Hepatocyte (in vitro differentiated cells): ENCODE data around the gene ARHGAP26. TPM values are rescaled to one million over a fixed set of nuclear protein-coding genes. Genes with fewer than 3 reads are reported as not detected.

Experiments used
- DNase-seq: peaks from one replicate; pipeline ENCODE4 v3.0.0-alpha.2; 2016; ENCODE audit warnings: low spot score
- H2AFZ ChIP-seq: fragments of 200-600 bp; sonication (generic); 2 replicates; pipeline ENCODE4 v1.6.0; 2016; ENCODE audit warnings: antibody characterized with exemption, mild to moderate bottlenecking
- H3K27ac ChIP-seq: fragments of 200-600 bp; sonication (generic); 2 replicates; pipeline ENCODE4 v1.5.1; 2016; ENCODE audit warnings: mild to moderate bottlenecking
- H3K27me3 ChIP-seq: fragments of 200-600 bp; sonication (generic); 2 replicates; pipeline ENCODE4 v1.6.1; 2016
- H3K36me3 ChIP-seq: fragments of 200-600 bp; sonication (generic); replicated peaks from 2 replicates; pipeline ENCODE4 v1.5.1; 2016; ENCODE audit warnings: low read depth; ENCODE audit not compliant: insufficient read depth
- H3K4me1 ChIP-seq: fragments of 200-600 bp; sonication (generic); 2 replicates; pipeline ENCODE4 v1.5.1; 2016; ENCODE audit warnings: mild to moderate bottlenecking, moderate library complexity; ENCODE audit not compliant: insufficient read depth
- H3K4me2 ChIP-seq: fragments of 200-600 bp; sonication (generic); 2 replicates; pipeline ENCODE4 v1.6.0; 2016
- H3K4me3 ChIP-seq: fragments of 200-600 bp; sonication (generic); 2 replicates; pipeline ENCODE4 v1.5.1; 2016; ENCODE audit warnings: mild to moderate bottlenecking
- H3K79me2 ChIP-seq: fragments of 200-600 bp; sonication (generic); 2 replicates; pipeline ENCODE4 v1.6.0; 2017; ENCODE audit warnings: mild to moderate bottlenecking
- H3K9me2 ChIP-seq: fragments of 200-600 bp; sonication (generic); replicated peaks from 2 replicates; pipeline ENCODE4 v1.6.0; 2017; ENCODE audit warnings: mild to moderate bottlenecking; ENCODE audit not compliant: insufficient read depth
- H3K9me3 ChIP-seq: fragments of 200-600 bp; sonication (generic); 2 replicates; pipeline ENCODE4 v1.5.1; 2016; ENCODE audit warnings: low read depth, mild to moderate bottlenecking
- H4K20me1 ChIP-seq: fragments of 200-600 bp; sonication (generic); 2 replicates; pipeline ENCODE4 v1.6.0; 2016; ENCODE audit warnings: mild to moderate bottlenecking; ENCODE audit not compliant: insufficient read depth, poor library complexity, severe bottlenecking
- CTCF ChIP-seq: fragments of 200-600 bp; sonication (generic); IDR thresholded peaks from 2 replicates; pipeline ENCODE4 v1.5.1; 2016; ENCODE audit warnings: antibody characterized with exemption, mild to moderate bottlenecking; ENCODE audit not compliant: poor library complexity
- EZH2 ChIP-seq: fragments of 200-600 bp; sonication (generic); IDR thresholded peaks from 2 replicates; pipeline ENCODE4 v1.6.1; 2016; ENCODE audit warnings: antibody characterized with exemption, mild to moderate bottlenecking, borderline replicate concordance
- EZH2phosphoT487 ChIP-seq: fragments of 200-600 bp; sonication (generic); IDR thresholded peaks from one replicate; pipeline ENCODE4 v1.6.1; 2018; ENCODE audit warnings: antibody characterized with exemption, mild to moderate bottlenecking, low read depth, moderate library complexity; ENCODE audit not compliant: unreplicated experiment, severe bottlenecking
- WGBS: methylation state at CpG from one replicate; pipeline ENCODE4 v1.1.6; 2016; ENCODE audit warnings: low lambda C conversion rate; ENCODE audit errors: missing lambda C conversion rate; 5-methylcytosine and 5-hydroxymethylcytosine counted together
- polyA plus RNA-seq: library from polyadenylated mRNA; unstranded; fragments of >200 nt; fragmentation: Nextera tagmentation; extraction: Ambion mirVana; gene quantifications from 2 replicates; pipeline ENCODE4 v1.2.1, GENCODE V29; 2016
- total RNA-seq: library from RNA; depleted of rRNA; stranded (reverse); fragments of >200 nt; gene quantifications from 2 replicates; pipeline ENCODE4 v1.2.3, GENCODE V29; 2014

The ARHGAP26 gene
- total and polyA plus RNA-seq, 2 experiments from 2014 or later: 16.5 to 19.8 TPM

- Histone ChIP-seq H3K27me3 (no peaks in the 10 kb centered on the region), H3K9me2 (no peaks in the 10 kb centered on the region), H3K79me2 (no peaks in the 10 kb centered on the region), H4K20me1 (no peaks in the 10 kb centered on the region), H3K36me3 (no peaks in the 10 kb centered on the region), H3K4me1 (no peaks in the 10 kb centered on the region), H3K4me2 (no peak overlapping the region), H3K4me3 (no peak overlapping the region), H3K27ac (no peak overlapping the region), H2AFZ (no peak overlapping the region), H3K9me3 (no peaks in the 10 kb centered on the region)
- TF ChIP-seq EZH2 (no peak), EZH2phosphoT487 (no peak), CTCF (no peak)
- WGBS: 92% methylated on average over 12 of the region's 12 CpGs
- no peak for DNase-seq
These were observed 488.5 kb downstream of the ARHGAP26 start for GRCh38 chr5:143258559-143259253.

- 89% methylated on average over 7 of the region's 7 CpGs for WGBS
- Histone ChIP-seq H3K27me3 (no peaks in the 10 kb centered on the region), H4K20me1 (no peaks in the 10 kb centered on the region), H3K79me2 (no peaks in the 10 kb centered on the region), H3K4me1 (no peaks in the 10 kb centered on the region), H3K27ac (no peak overlapping the region), H3K4me3 (no peak overlapping the region), H3K9me3 (no peaks in the 10 kb centered on the region), H2AFZ (no peak overlapping the region), H3K9me2 (no peaks in the 10 kb centered on the region), H3K36me3 (no peaks in the 10 kb centered on the region), H3K4me2 (no peak overlapping the region)
- TF ChIP-seq EZH2phosphoT487 (no peak), CTCF (no peak), EZH2 (no peak)
- DNase-seq: no peak
These were observed 489.1 kb downstream of the ARHGAP26 start for GRCh38 chr5:143259254-143259605.

- H2AFZ ChIP-seq: no peak overlapping the region
- H4K20me1 ChIP-seq: no peaks in the 10 kb centered on the region
- no peaks in the 10 kb centered on the region for H3K36me3 ChIP-seq
- H3K9me3 ChIP-seq: no peaks in the 10 kb centered on the region
- no peak overlapping the region for H3K4me2 ChIP-seq
- DNase-seq: no peak
- no peaks in the 10 kb centered on the region for H3K79me2 ChIP-seq
- whole genome bisulfite sequencing: 95% methylated on average over 7 of the region's 7 CpGs
- TF ChIP-seq EZH2: no peak
- no peak for TF ChIP-seq CTCF
- no peak for TF ChIP-seq EZH2phosphoT487
- no peak overlapping the region for H3K27ac ChIP-seq
- no peaks in the 10 kb centered on the region for H3K4me1 ChIP-seq
- H3K9me2 ChIP-seq: no peaks in the 10 kb centered on the region
- no peaks in the 10 kb centered on the region for H3K27me3 ChIP-seq
- no peak overlapping the region for H3K4me3 ChIP-seq
These were observed 491.7 kb downstream of the ARHGAP26 start for GRCh38 chr5:143261748-143262392.
